Epithelial cell of esophagus (primary cell): Measurements from ENCODE around the gene CDH15.
A peak's percentile ranks its signal among the peaks of the same experiment; 100 is the strongest.

ENCODE experiments used
- DNase-seq: peaks from one replicate; pipeline ENCODE4 v3.0.0; 2010; ENCODE audit warnings: low read depth
- H3K4me3 ChIP-seq: 2 replicates; pipeline ENCODE4 v1.5.1; 2011; ENCODE audit warnings: mild to moderate bottlenecking, low read length, control low read depth
- TF ChIP-seq, protein P1 (sequence below): IDR thresholded peaks from 2 replicates; pipeline ENCODE4 v1.5.1; 2011; ENCODE audit warnings: low read depth, mild to moderate bottlenecking, low read length, control low read depth, inconsistent platforms; ENCODE audit not compliant: insufficient read depth; ENCODE audit errors: missing control alignments

CDH15 gene

DNA sequence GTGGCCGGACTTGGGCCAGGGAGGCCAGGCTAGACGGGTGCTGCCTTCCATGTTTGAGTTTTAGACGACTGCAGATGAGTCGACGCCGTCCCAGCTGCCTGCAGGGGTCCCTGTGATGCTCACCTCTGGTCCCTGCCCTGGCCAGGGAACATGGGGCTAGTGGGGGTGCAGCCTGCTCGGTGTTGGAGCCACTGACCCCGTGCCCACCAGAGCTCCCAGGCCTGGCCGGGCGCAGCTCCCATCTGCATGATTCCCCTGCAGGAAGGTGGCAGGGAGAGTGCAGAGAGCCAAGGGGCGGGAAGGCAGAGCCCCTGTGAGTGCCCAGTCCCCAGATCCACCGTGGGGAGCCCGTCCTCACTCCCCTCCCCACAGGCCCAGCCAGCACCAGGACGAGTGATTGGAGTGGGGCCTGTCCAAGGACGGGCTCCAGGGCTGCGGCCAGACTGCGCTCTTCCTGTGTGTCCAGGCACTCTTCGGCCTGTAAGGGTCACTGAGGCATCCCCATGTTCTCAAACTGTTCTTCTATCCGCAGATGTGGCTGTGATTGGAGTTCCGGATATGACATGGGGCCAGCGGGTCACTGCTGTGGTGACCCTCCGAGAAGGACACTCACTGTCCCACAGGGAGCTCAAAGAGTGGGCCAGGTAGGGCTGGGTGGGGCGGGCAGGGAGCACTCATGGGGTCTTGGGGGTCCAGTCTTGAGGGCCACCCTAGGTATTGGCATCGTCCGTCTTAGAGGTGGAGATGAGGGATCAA is 26.0 kb upstream of the CDH15 start:
- TF ChIP-seq, protein P1, sequence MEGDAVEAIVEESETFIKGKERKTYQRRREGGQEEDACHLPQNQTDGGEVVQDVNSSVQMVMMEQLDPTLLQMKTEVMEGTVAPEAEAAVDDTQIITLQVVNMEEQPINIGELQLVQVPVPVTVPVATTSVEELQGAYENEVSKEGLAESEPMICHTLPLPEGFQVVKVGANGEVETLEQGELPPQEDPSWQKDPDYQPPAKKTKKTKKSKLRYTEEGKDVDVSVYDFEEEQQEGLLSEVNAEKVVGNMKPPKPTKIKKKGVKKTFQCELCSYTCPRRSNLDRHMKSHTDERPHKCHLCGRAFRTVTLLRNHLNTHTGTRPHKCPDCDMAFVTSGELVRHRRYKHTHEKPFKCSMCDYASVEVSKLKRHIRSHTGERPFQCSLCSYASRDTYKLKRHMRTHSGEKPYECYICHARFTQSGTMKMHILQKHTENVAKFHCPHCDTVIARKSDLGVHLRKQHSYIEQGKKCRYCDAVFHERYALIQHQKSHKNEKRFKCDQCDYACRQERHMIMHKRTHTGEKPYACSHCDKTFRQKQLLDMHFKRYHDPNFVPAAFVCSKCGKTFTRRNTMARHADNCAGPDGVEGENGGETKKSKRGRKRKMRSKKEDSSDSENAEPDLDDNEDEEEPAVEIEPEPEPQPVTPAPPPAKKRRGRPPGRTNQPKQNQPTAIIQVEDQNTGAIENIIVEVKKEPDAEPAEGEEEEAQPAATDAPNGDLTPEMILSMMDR: no peak
- DNase-seq: no peak
- no peak overlapping the region for H3K4me3 ChIP-seq

DNA sequence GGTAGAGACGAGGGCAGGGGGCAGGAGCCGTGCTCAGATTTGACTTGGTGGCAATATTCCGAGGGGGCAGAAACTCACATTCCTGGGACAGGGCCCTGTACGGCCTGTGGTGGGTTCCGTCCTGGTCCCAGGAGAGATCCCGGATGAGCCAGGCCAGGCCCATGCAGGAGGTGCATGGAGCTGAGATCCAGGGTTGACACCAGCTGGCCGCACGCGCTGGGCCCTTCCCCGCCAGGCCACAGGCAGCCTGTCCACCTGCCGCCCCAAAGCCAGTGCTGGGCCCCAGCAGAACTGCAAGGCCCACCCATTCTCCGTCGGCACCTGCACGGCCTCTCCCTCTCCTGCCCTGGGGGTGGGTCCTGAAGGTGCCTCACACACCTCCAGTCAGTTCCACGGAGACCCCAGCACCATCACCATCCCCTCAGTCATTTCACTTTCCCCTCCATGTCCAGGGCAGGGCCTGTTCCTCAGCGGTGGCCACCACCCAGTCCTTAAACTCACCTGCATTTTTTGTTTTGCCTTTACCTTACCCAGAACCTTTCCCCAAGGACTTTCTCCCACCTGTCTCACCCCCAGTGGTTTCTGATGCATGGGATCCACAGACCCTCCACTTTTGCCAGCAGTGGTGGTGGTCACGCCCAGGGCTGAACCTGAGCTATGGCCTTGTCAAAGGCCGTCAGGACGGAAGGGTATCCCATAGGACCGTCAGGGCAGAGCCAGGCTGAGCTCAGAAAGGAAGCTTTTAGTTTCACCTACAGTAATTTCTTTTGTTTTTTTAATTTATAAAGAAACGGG is 25.1 kb upstream of the CDH15 start:
- no peak overlapping the region for H3K4me3 ChIP-seq
- TF ChIP-seq, protein P1: no peak

DNA sequence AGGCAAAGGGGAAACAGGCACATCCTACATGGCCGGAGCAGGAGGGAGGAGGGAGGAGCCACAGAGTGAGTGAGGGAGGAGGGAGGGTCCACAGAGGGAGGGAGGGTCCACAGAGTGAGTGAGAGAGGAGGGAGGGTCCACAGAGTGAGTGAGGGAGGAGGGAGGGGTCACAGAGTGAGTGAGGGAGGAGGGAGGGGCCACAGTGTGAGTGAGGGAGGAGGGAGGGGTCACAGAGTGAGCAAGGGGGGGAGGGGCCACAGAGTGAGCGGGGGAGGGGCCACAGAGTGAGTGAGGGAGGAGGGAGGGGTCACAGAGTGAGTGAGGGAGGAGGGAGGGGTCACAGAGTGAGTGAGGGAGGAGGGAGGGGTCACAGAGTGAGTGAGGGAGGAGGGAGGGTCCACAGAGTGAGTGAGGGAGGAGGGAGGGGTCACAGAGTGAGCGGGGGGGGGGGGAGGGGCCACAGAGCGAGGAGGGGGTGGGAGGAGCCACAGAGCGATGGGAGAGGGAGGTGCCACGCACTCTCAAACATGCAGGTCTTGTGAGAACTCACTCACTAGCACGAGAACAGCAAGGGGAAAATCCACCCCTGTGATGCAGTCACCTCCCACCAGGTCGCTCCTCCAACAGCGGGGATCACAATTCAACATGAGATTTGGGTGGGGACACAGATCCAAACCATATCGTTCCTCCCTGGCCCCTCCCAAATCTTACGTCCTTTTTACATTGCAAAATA is 24.3 kb upstream of the CDH15 start:
- no peak overlapping the region for H3K4me3 ChIP-seq
- TF ChIP-seq, protein P1: no peak
- no peak for DNase-seq

More for the DNA sequence above, 25.1 kb upstream of the CDH15 start:
- DNase-seq: no peak

DNA sequence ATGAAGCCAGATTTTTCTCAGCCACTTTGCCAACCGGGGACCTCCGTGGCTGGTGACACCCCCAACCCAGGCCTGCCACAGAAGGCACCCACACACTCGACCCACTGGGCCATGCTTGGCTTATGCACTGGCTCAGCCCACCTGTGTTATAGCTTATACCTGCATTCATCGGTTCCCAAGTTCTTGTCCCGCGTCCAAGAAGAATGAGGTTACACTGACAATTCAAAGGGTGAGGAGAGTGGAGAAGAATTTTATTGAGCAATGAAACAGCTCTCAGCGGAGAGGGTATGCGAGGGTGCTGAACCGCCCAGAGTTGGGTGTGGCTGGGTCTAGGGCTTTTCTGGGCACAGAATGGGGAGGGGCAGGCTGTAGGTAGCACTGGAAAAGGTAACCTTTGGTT is 22.2 kb upstream of the CDH15 start:
- H3K4me3 ChIP-seq: no peak overlapping the region
- TF ChIP-seq, protein P1: no peak
- DNase-seq: no peak

DNA sequence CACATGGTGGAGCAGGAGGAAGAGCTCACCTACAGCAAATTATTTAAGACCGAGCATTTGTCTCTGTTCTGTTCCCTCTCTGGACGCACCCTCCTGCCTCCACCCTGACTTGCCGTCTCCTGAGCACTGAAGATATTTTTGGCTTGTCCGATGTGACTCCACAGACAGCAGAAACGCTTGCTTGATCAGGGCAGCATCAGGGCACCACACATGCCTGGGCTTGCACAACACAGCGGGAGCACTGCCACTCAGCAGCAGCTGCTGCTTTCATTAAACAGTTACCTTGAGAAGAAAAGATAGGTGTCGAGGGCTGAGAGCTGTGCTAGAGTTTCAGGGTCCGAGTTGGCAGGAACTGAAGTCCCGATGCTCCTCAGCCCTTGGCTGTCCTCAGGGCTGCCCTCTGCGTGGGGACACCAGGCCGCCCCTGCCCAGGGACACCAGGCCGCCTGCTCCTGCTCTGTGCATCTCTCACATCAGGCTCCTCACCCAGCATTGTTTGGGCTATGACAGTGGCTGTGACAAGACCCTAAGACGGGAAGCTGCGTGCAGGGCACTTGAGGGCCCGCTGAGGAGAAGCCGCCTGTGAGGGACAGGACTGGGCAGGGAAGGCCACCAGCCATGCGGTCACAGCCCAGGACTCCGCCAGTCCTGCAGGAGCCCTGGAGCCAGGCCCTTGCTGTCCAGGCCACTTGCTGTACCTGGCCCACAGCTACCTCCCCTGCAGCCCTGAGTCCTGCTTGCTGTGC is 21.3 kb upstream of the CDH15 start:
- peak; percentile 65 for DNase-seq
- H3K4me3 ChIP-seq: no peak overlapping the region
- TF ChIP-seq, protein P1: no peak

DNA sequence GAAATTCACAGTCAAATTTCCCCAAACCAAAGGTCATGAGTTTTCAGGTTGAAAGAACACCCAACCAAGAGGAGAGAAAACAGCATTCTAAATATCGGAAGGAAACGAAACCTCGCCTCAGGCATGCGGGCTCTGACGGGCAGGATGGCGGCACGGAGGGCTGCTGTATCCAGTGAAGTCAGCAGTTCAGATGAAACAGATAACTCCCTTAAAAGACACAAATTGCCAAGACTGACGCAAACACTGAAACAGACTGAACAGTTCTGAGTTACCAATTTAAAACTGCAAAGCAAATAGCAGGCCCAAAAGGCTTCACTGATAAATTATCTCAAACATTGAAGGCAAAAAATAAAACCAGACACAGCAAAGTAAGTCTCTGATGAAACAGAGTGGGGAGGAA is 20.6 kb upstream of the CDH15 start:
- DNase-seq: no peak
- no peak overlapping the region for H3K4me3 ChIP-seq
- TF ChIP-seq, protein P1: no peak
